Mucosa of descending colon (tissue), 3 donors: ENCODE results near the gene FLRT1. TPM values are rescaled to one million over a fixed set of nuclear protein-coding genes. Genes with fewer than 3 reads are reported as not detected.

ENCODE experiments used
- ATAC-seq: fragments of 200-7000 bp; cut with Tn5 transposase; one replicate; pipeline ENCODE4 v1.9.1; 2020; ENCODE audit warnings: mild to moderate bottlenecking, moderate library complexity
- DNase-seq, 3 donors: peaks; one replicate each; pipeline ENCODE4 v3.0.0-alpha.2; 2020
- H3K36me3 ChIP-seq: fragments of 200-600 bp; one replicate; pipeline ENCODE4 v1.8.0; 2021; ENCODE audit warnings: low read depth, mild to moderate bottlenecking
- H3K4me1 ChIP-seq: fragments of 200-600 bp; one replicate; pipeline ENCODE4 v1.8.0; 2021; ENCODE audit warnings: low read depth, mild to moderate bottlenecking
- H3K4me3 ChIP-seq: fragments of 200-600 bp; one replicate; pipeline ENCODE4 v1.8.0; 2021; ENCODE audit warnings: mild to moderate bottlenecking
- H3K9me3 ChIP-seq: fragments of 200-600 bp; one replicate; pipeline ENCODE4 v1.8.0; 2021; ENCODE audit warnings: mild to moderate bottlenecking
- CTCF ChIP-seq: fragments of 200-600 bp; IDR thresholded peaks from one replicate; pipeline ENCODE4 v1.8.0; 2022; ENCODE audit warnings: antibody characterized with exemption, mild to moderate bottlenecking
- intact Hi-C, 2 donors: fragments of 100-400 bp; cut with DNase I in 1 of 2; cut with micrococcal nuclease in 1 of 2; formaldehyde crosslinking; loops; one replicate each; pipeline versions ENCODE4 v1.11.0 to v1.11.1; 2022; cut with DNase I, micrococcal nuclease
- total RNA-seq, 3 donors: library from RNA; stranded (reverse); fragmentation: NEBNext Ultra II Directional in 2 of 3; extraction: Animal tissue kit (Norgen Biotek cat#: 25700) in 2 of 3; gene quantifications; one replicate each; pipeline versions ENCODE4 v1.2.1 to v1.2.4, GENCODE V29; 2021 to 2023
- donor health status: DM: no; HTN: no; CAD: no; lungs with moderate emphysema.
- donor health status: DM: no; HTN: no; CAD: no.
- donor health status: DM: no; HTN: yes; CAD: no.

The FLRT1 gene
- total RNA-seq, 3 donors from 2014 or later, result 0.31 to 8.9 (median 0.38) TPM

DNA sequence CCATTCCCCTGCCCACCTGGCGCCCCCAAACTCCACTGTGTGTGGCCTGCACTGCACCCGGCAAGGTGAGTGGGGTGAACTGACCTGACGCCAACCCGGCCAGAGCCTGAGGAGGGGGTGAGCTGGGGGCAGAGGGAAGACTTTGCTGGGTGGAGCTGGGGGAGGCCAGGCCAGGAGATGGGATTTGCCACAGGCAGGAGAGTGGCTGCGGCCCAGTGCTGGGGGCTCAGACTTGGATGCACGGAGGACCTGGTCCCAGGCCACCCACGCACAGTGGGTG lies 17.8 kb upstream of the FLRT1 start:
- Histone ChIP-seq H3K4me1 (peaks cover 4% of the 10 kb centered on the region), H3K4me3 (no peak overlapping the region), H3K36me3 (no peaks in the 10 kb centered on the region), H3K9me3 (no peaks in the 10 kb centered on the region)
- peak; percentile 3 for ATAC-seq
- DNase-seq, result no peak
- intact Hi-C loops, result no loop called here
- no peak for TF ChIP-seq CTCF

DNA sequence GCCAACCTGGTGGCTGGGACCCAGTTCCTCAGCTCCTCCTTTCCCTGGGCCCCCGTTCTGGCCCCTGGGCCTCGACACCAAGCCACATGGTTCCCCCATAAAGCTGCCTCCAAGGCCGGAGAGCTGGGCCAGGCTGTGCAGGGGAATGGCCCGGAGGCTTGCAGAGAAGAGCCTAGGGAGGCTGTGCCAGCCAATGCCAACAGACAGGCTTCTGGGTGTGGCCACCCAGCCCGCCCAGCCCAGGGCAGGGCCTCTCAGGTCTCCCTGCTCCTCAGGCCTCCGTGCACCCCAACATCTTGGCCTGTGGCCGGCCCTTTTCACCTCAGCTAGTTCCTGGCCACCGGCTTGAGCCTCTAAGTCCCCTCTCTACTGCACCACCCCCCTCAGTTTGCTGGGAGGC lies 17.4 kb upstream of the FLRT1 start:
- peak; percentile 74 for ATAC-seq

GRCh38 chr11:64019106-64020037 lies 16.4 kb upstream of the FLRT1 start:
- H3K4me3 ChIP-seq, result no peak overlapping the region
- no peaks in the 10 kb centered on the region for H3K9me3 ChIP-seq
- intact Hi-C loops, result no loop called here
- DNase-seq (no peak), ATAC-seq (no peak)
- H3K36me3 ChIP-seq, result no peaks in the 10 kb centered on the region
- no peak for TF ChIP-seq CTCF
- peaks cover 4% of the 10 kb centered on the region for H3K4me1 ChIP-seq

More for the DNA sequence above, 17.4 kb upstream of the FLRT1 start:
- Histone ChIP-seq H3K9me3 (no peaks in the 10 kb centered on the region), H3K36me3 (no peaks in the 10 kb centered on the region), H3K4me3 (no peak overlapping the region), H3K4me1 (peaks cover 4% of the 10 kb centered on the region)
- TF ChIP-seq CTCF, result no peak
- intact Hi-C loops, result no loop called here
- DNase-seq, result peak in 1 of 3 donors; percentile 50

- TF ChIP-seq CTCF, result no peak
- ATAC-seq, result no peak
- Histone ChIP-seq H3K4me1 (peaks cover 4% of the 10 kb centered on the region), H3K36me3 (no peaks in the 10 kb centered on the region), H3K4me3 (no peak overlapping the region), H3K9me3 (no peaks in the 10 kb centered on the region)
- intact Hi-C loops, result no loop called here
- DNase-seq, result no peak
Measured at GRCh38 chr11:64020976-64021756, 14.6 kb upstream of the FLRT1 start.

GRCh38 chr11:64021757-64022093 lies 14.0 kb upstream of the FLRT1 start:
- Histone ChIP-seq H3K9me3 (no peaks in the 10 kb centered on the region), H3K4me3 (no peak overlapping the region), H3K4me1 (peaks cover 4% of the 10 kb centered on the region), H3K36me3 (no peaks in the 10 kb centered on the region)
- DNase-seq (no peak), ATAC-seq (no peak)
- TF ChIP-seq CTCF, result no peak
- intact Hi-C loops, result no loop called here
